GM23338 (cell line): ENCODE measurements around the gene REC8. TPM values are rescaled to one million over a fixed set of nuclear protein-coding genes. Genes with fewer than 3 reads are reported as not detected.

ENCODE experiments used
- ATAC-seq: fragments of 200-7000 bp; cut with Tn5 transposase; 3 replicates; pipeline ENCODE4 v1.9.1; 2020
- DNase-seq: peaks from one replicate; pipeline ENCODE4 v3.0.0-alpha.2; 2015; ENCODE audit warnings: low spot score
- H2AFZ ChIP-seq: fragments of 200-600 bp; sonication (generic); 2 replicates; pipeline ENCODE4 v1.8.0; 2016; ENCODE audit warnings: antibody characterized with exemption, mild to moderate bottlenecking, moderate library complexity
- H3F3A ChIP-seq: fragments of 200-600 bp; sonication (generic); replicated peaks from 2 replicates; pipeline ENCODE4 v1.8.0; 2017; ENCODE audit warnings: antibody characterized with exemption, mixed run types, low read depth
- H3K27ac ChIP-seq: fragments of 200-600 bp; sonication (generic); 2 replicates; pipeline ENCODE4 v1.6.1; 2016; ENCODE audit warnings: low read depth
- H3K27me3 ChIP-seq: fragments of 200-600 bp; sonication (generic); 2 replicates; pipeline ENCODE4 v1.8.0; 2016; ENCODE audit warnings: mild to moderate bottlenecking, mixed run types, moderate library complexity; ENCODE audit not compliant: insufficient read depth
- H3K36me3 ChIP-seq: fragments of 200-600 bp; sonication (generic); 2 replicates; pipeline ENCODE4 v1.8.0; 2016; ENCODE audit warnings: mild to moderate bottlenecking; ENCODE audit not compliant: insufficient read depth
- H3K4me1 ChIP-seq: fragments of 200-600 bp; sonication (generic); 2 replicates; pipeline ENCODE4 v1.8.0; 2016; ENCODE audit warnings: mild to moderate bottlenecking, moderate library complexity; ENCODE audit not compliant: insufficient read depth
- H3K4me2 ChIP-seq: fragments of 200-600 bp; sonication (generic); 2 replicates; pipeline ENCODE4 v1.7.1; 2017; ENCODE audit warnings: mixed run types
- H3K4me3 ChIP-seq: fragments of 200-600 bp; sonication (generic); 2 replicates; pipeline ENCODE4 v1.6.1; 2016; ENCODE audit warnings: mixed run types
- H3K79me2 ChIP-seq: fragments of 200-600 bp; sonication (generic); replicated peaks from 2 replicates; pipeline ENCODE4 v1.8.0; 2017; ENCODE audit warnings: mild to moderate bottlenecking; ENCODE audit not compliant: insufficient read depth
- H3K9me2 ChIP-seq: fragments of 200-600 bp; sonication (generic); 2 replicates; pipeline ENCODE4 v1.8.0; 2017; ENCODE audit not compliant: insufficient read depth
- H4K20me1 ChIP-seq: fragments of 200-600 bp; sonication (generic); replicated peaks from 2 replicates; pipeline ENCODE4 v1.8.0; 2017; ENCODE audit warnings: mild to moderate bottlenecking; ENCODE audit not compliant: insufficient read depth
- H3K27ac Mint-ChIP-seq: 2 replicates; pipeline ENCODE4 v1.8.0; 2020; ENCODE audit warnings: inconsistent platforms, mild to moderate bottlenecking, moderate library complexity, mixed read lengths
- H3K27me3 Mint-ChIP-seq: 3 replicates; pipeline ENCODE4 v1.8.0; 2022; ENCODE audit warnings: low read depth, mild to moderate bottlenecking, moderate library complexity, mixed read lengths, inconsistent platforms; ENCODE audit not compliant: insufficient read depth, poor library complexity
- H3K36me3 Mint-ChIP-seq: 3 replicates; pipeline ENCODE4 v1.8.0; 2021; ENCODE audit warnings: low read depth, mild to moderate bottlenecking, inconsistent platforms, moderate library complexity, mixed read lengths
- H3K4me1 Mint-ChIP-seq: 3 replicates; pipeline ENCODE4 v1.8.0; 2020; ENCODE audit warnings: mild to moderate bottlenecking, inconsistent platforms, mixed read lengths
- H3K4me3 Mint-ChIP-seq: 3 replicates; pipeline ENCODE4 v1.8.0; 2021; ENCODE audit warnings: moderate library complexity, mild to moderate bottlenecking, inconsistent platforms, mixed read lengths
- H3K9me3 Mint-ChIP-seq: 3 replicates; pipeline ENCODE4 v1.8.0; 2020; ENCODE audit warnings: moderate library complexity, mild to moderate bottlenecking, inconsistent platforms, mixed read lengths
- CTCF ChIP-seq, 2 experiments: fragments of 200-600 bp in 1 of 2; sonication (generic) in 1 of 2; conservative IDR thresholded peaks; 2 replicates each; pipeline versions ENCODE4 v1.5.1 to v1.6.1; 2016 to 2017; ENCODE audit warnings: antibody characterized with exemption in 2 of 2, low read depth in 2 of 2, mild to moderate bottlenecking in 2 of 2, moderate library complexity in 1 of 2
- ETS1 ChIP-seq: IDR thresholded peaks from 2 replicates; pipeline ENCODE4 v1.6.1; 2016; ENCODE audit warnings: antibody characterized with exemption
- EZH2 ChIP-seq: fragments of 200-600 bp; sonication (generic); IDR thresholded peaks from one replicate; pipeline ENCODE4 v1.8.0; 2017; ENCODE audit warnings: antibody characterized with exemption, mild to moderate bottlenecking, low read depth; ENCODE audit not compliant: unreplicated experiment
- NANOG ChIP-seq: IDR thresholded peaks from 2 replicates; pipeline ENCODE4 v1.6.1; 2016; ENCODE audit warnings: antibody characterized with exemption, borderline replicate concordance
- POLR2AphosphoS5 ChIP-seq: IDR thresholded peaks from 2 replicates; pipeline ENCODE4 v1.6.1; 2016; ENCODE audit warnings: antibody characterized with exemption, low read depth
- REST ChIP-seq: IDR thresholded peaks from one replicate; pipeline ENCODE4 v1.6.1; 2018; ENCODE audit warnings: antibody characterized with exemption; ENCODE audit not compliant: unreplicated experiment
- STAT1 ChIP-seq: IDR thresholded peaks from one replicate; pipeline ENCODE4 v1.6.1; 2016; ENCODE audit warnings: antibody characterized with exemption; ENCODE audit not compliant: unreplicated experiment
- ZNF114 ChIP-seq: fragments of 250-450 bp; sonication (Bioruptor Pico); IDR thresholded peaks from 2 replicates; pipeline ENCODE4 v1.5.0; 2020; ENCODE audit warnings: mild to moderate bottlenecking, moderate library complexity
- polyA plus RNA-seq: library from polyadenylated mRNA; unstranded; fragments of >200 nt; fragmentation: Nextera tagmentation; extraction: Ambion mirVana; gene quantifications from 2 replicates; pipeline ENCODE4 v1.2.1, GENCODE V29; 2016
- total RNA-seq: library from RNA; depleted of rRNA; stranded (reverse); fragments of >200 nt; shearing (Covaris generic); gene quantifications from 2 replicates; pipeline ENCODE4 v1.2.3, GENCODE V29; 2014

REC8 gene
- total and polyA plus RNA-seq, 2 experiments from 2014 or later: 25.7 to 36.8 TPM

DNA sequence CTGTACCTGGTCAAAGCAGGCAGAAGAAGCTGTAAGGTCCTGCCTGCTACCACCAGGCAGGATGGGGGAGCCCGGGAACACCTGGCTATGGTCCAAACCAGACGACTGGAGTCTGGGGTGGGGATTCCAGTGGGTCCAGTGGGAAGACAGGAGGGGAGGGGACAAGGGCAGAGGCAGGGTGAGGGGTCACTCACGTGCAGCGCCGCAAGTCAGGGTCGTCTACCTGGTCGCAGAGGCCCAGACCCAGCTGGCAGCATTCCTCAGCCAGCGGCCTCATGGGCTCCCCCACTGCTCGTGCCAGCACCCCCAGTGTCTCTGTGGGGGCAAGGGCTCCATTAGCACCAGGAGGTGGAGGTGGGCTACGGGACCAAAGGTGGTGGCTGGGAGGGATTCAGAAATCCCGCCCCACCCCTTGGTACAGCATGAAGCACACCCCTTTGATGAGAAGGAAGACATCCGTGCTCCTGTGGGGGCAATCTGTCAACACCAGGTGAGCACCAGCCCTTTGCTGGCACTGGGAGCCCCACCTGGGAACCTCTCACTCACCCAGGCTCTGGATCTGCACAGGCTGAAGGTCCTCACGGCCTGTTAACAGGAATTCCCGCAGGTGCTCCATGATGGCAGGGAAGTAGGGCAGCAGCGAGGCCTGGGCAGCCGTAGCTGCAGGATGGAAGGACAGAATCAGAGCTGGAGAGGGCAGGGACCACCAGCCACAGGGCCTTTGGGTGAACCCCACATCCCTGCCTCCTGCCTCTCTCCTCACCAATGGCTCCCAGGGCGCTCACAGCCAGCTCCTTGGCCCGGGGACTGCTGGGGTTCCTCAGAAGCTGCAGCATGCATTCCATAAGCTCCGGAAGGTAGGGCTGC, 12.5 kb downstream of the REC8 start:
- no peak overlapping the region for H3K4me3 Mint-ChIP-seq
- H3K4me3 ChIP-seq: no peak overlapping the region
- H2AFZ ChIP-seq: no peak overlapping the region
- no peak overlapping the region for H3K4me2 ChIP-seq
- ATAC-seq (no peak), DNase-seq (no peak)
- no peaks in the 10 kb centered on the region; the same call in 1 of the 2 replicates for H3F3A ChIP-seq
- peaks cover 15% of the 10 kb centered on the region for H3K4me1 Mint-ChIP-seq
- H3K9me3 Mint-ChIP-seq: peaks cover 3% of the 10 kb centered on the region; the same call in 2 of the 3 replicates
- peaks cover 8% of the 10 kb centered on the region for H3K4me1 ChIP-seq
- peaks cover 13% of the 10 kb centered on the region; the same call in 1 of the 2 replicates for H3K79me2 ChIP-seq
- no peaks in the 10 kb centered on the region; the same call in 1 of the 2 replicates for H3K36me3 ChIP-seq
- H3K36me3 Mint-ChIP-seq: peaks cover 80% of the 10 kb centered on the region
- no peak overlapping the region for H3K27ac ChIP-seq
- H3K9me2 ChIP-seq: no peaks in the 10 kb centered on the region
- H3K27me3 Mint-ChIP-seq: peaks cover 32% of the 10 kb centered on the region
- H3K27me3 ChIP-seq: no peaks in the 10 kb centered on the region
- peaks cover 6% of the 10 kb centered on the region for H4K20me1 ChIP-seq
- TF ChIP-seq ETS1 (no peak), CTCF (conservative IDR thresholded peaks at IDR 0.05; ENCODE audit: low read depth in 2 of 2) (no peak), ZNF114 (CRISPR knock-in tag) (no peak), EZH2 (no peak), STAT1 (no peak), NANOG (no peak), REST (no peak), POLR2AphosphoS5 (no peak)
- no peak overlapping the region for H3K27ac Mint-ChIP-seq
